ENCODE measurements around the gene NRG3. TPM values are rescaled to one million over a fixed set of nuclear protein-coding genes. Genes with fewer than 3 reads are reported as not detected.

NRG3 gene
- total RNA-seq, 6 experiments from 2014 or later: 0.34 to 0.99 (median 0.75) TPM

- Histone ChIP-seq H3K27me3 (no peaks in the 10 kb centered on the region), H3K9me3 (no peaks in the 10 kb centered on the region), H3K27ac (no peak overlapping the region), H3K36me3 (no peaks in the 10 kb centered on the region), H3K4me1 (no peaks in the 10 kb centered on the region), H3K4me3 (no peak overlapping the region)
- no peak for ATAC-seq
- intact Hi-C loops (cut with DNase I): no loop called here
- no peak for DNase-seq
- TF ChIP-seq CTCF (IDR thresholded peaks at IDR 0.05) (no peak), POLR2A (IDR thresholded peaks at IDR 0.05) (no peak)
- WGBS (ENCODE audit: insufficient coverage, low coverage, low lambda C conversion rate, missing lambda C conversion rate): 41% methylated on average over 4 of the region's 4 CpGs
Observed at GRCh38 chr10:82391971-82392370, 517.0 kb downstream of the NRG3 start.

DNA sequence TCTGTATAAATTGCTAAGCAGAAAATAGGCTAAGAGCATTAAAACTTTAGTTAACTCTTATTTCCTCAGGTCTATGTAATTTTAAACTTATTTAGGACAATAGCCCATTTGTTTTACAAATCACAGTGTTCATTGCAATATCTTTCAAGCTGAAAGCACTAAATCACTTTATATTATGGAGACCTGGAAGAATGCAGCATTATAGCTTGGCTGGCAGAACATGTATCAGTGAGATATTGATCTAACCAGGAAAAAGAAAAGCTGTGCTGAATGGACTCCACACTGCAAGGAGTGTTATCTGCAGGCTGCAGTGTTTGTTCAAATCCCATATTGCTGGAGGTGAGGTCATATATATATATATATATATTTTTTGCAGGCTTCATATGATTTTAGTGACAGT, 517.5 kb downstream of the NRG3 start:
- ATAC-seq (no peak), DNase-seq (no peak)
- intact Hi-C loops (cut with DNase I): no loop called here
- TF ChIP-seq CTCF (IDR thresholded peaks at IDR 0.05) (no peak), POLR2A (IDR thresholded peaks at IDR 0.05) (no peak)
- H3K4me3 ChIP-seq: no peak overlapping the region
- H3K27me3 ChIP-seq: no peaks in the 10 kb centered on the region
- H3K9me3 ChIP-seq: no peaks in the 10 kb centered on the region
- H3K27ac ChIP-seq: no peak overlapping the region
- no peaks in the 10 kb centered on the region for H3K4me1 ChIP-seq
- H3K36me3 ChIP-seq: no peaks in the 10 kb centered on the region

- no peaks in the 10 kb centered on the region for H3K9me3 ChIP-seq
- no peaks in the 10 kb centered on the region for H3K36me3 ChIP-seq
- WGBS (ENCODE audit: insufficient coverage, low coverage, low lambda C conversion rate, missing lambda C conversion rate): 28% methylated on average over 3 of the region's 5 CpGs
- H3K4me3 ChIP-seq: no peak overlapping the region
- no peak overlapping the region for H3K27ac ChIP-seq
- TF ChIP-seq POLR2A (IDR thresholded peaks at IDR 0.05) (no peak), CTCF (IDR thresholded peaks at IDR 0.05) (no peak)
- H3K4me1 ChIP-seq: no peaks in the 10 kb centered on the region
- ATAC-seq (peak; percentile 81 to 85 (median 83)), DNase-seq (peak; percentile 62 to 83 (median 78))
- intact Hi-C loops (cut with DNase I): no loop called here
- no peaks in the 10 kb centered on the region for H3K27me3 ChIP-seq
Observed at GRCh38 chr10:82394122-82394521, 519.1 kb downstream of the NRG3 start.

GRCh38 chr10:82394987-82395386, 520.0 kb downstream of the NRG3 start:
- DNase-seq: no peak
- intact Hi-C loops (cut with DNase I): no loop called here
- H3K9me3 ChIP-seq: no peaks in the 10 kb centered on the region
- H3K36me3 ChIP-seq: no peaks in the 10 kb centered on the region
- 77% methylated on average over 5 of the region's 5 CpGs for WGBS (ENCODE audit: insufficient coverage, low coverage, low lambda C conversion rate, missing lambda C conversion rate)
- TF ChIP-seq POLR2A (IDR thresholded peaks at IDR 0.05) (no peak), CTCF (IDR thresholded peaks at IDR 0.05) (no peak)
- no peak overlapping the region for H3K4me3 ChIP-seq
- ATAC-seq: no peak
- H3K4me1 ChIP-seq: no peaks in the 10 kb centered on the region
- H3K27me3 ChIP-seq: no peaks in the 10 kb centered on the region
- H3K27ac ChIP-seq: no peak overlapping the region

- intact Hi-C loops (cut with DNase I): no loop called here
- no peaks in the 10 kb centered on the region for H3K27me3 ChIP-seq
Observed at GRCh38 chr10:82396886-82397285, 521.9 kb downstream of the NRG3 start.

More at GRCh38 chr10:82396886-82397285, 521.9 kb downstream of the NRG3 start:
- DNase-seq (no peak), ATAC-seq (no peak)
- H3K27ac ChIP-seq: no peak overlapping the region
- no peaks in the 10 kb centered on the region for H3K36me3 ChIP-seq
- no peaks in the 10 kb centered on the region for H3K4me1 ChIP-seq
- no peak for TF ChIP-seq POLR2A (IDR thresholded peaks at IDR 0.05)
- no peak for TF ChIP-seq CTCF (IDR thresholded peaks at IDR 0.05)
- H3K9me3 ChIP-seq: no peaks in the 10 kb centered on the region
- H3K4me3 ChIP-seq: no peak overlapping the region
